ENCODE measurements around the gene MVP. TPM values are rescaled to one million over a fixed set of nuclear protein-coding genes. Genes with fewer than 3 reads are reported as not detected.
"Not testable (repeated sequence)": the region's sequence is repeated elsewhere in the genome, so short reads cannot be mapped to it uniquely, and the experiment has no call there.

Gene MVP
- total RNA-seq, 2 donors from 2014 or later: 3.0 to 8.0 TPM

- H3K4me1 Mint-ChIP-seq: peaks cover 3% of the 10 kb centered on the region
- Histone ChIP-seq H3K4me3 (ENCODE audit: low read length) (no peak overlapping the region), H3K9me3 (ENCODE audit: control insufficient read depth, low read length) (no peaks in the 10 kb centered on the region), H3K27ac (ENCODE audit: low read depth, low read length) (no peak overlapping the region), H3K36me3 (ENCODE audit: control insufficient read depth, insufficient read depth, low read length) (peaks cover 7% of the 10 kb centered on the region), H3K4me1 (ENCODE audit: control insufficient read depth, insufficient read depth, low read length) (no peaks in the 10 kb centered on the region), H3K27me3 (ENCODE audit: control insufficient read depth, insufficient read depth, low read length, poor library complexity, severe bottlenecking) (peaks cover 6% of the 10 kb centered on the region), H3K9ac (ENCODE audit: extremely low read depth, low read length, poor library complexity, severe bottlenecking) (no peak overlapping the region)
- peaks cover 20% of the 10 kb centered on the region for H3K27me3 Mint-ChIP-seq (ENCODE audit: insufficient read depth)
- H3K27ac Mint-ChIP-seq: peak overlapping the region; percentile 52
- peaks cover 25% of the 10 kb centered on the region for H3K36me3 Mint-ChIP-seq (ENCODE audit: low read depth)
- H3K9me3 Mint-ChIP-seq: peaks cover 2% of the 10 kb centered on the region
- 95 to 98% methylated on average over 10 to 12 of the region's 14 CpGs for WGBS, 2 experiments (ENCODE audit: insufficient coverage in 1 of 2, insufficient read length in 1 of 2)
- DNase-seq: no peak
- H3K4me3 Mint-ChIP-seq: no peak overlapping the region
- TF ChIP-seq CTCF (conservative IDR thresholded peaks at IDR 0.05): no peak
Observed at GRCh38 chr16:29878172-29878571, 57.9 kb downstream of the MVP start.

DNA sequence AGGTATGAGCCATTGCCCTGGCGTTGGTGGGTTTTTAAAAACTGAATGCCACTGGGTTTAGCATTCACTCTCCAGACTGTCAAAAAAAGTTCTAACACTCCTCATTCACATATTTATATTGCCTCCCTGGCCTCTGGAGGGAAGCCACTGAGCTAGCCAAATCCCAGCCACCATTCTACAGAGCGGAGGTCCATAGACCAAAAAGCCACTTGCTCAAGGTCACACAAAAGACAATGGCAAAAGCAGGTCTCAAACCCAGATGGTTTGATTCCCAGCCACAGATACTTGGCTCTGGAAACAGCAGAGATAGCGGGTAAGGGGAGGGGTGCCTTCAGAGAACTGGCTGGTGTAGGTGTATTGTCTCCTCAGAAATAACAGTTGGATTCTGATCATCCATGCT, 60.8 kb downstream of the MVP start:
- H3K27me3 Mint-ChIP-seq (ENCODE audit: insufficient read depth): peaks cover 16% of the 10 kb centered on the region
- H3K9ac ChIP-seq (ENCODE audit: extremely low read depth, low read length, poor library complexity, severe bottlenecking): no peak overlapping the region
- peaks cover 6% of the 10 kb centered on the region for H3K27me3 ChIP-seq (ENCODE audit: control insufficient read depth, insufficient read depth, low read length, poor library complexity, severe bottlenecking)
- H3K9me3 Mint-ChIP-seq: peaks cover 2% of the 10 kb centered on the region
- peaks cover 3% of the 10 kb centered on the region for H3K4me1 Mint-ChIP-seq
- H3K9me3 ChIP-seq (ENCODE audit: control insufficient read depth, low read length): no peaks in the 10 kb centered on the region
- no peaks in the 10 kb centered on the region for H3K4me1 ChIP-seq (ENCODE audit: control insufficient read depth, insufficient read depth, low read length)
- H3K36me3 Mint-ChIP-seq (ENCODE audit: low read depth): peaks cover 37% of the 10 kb centered on the region
- no peak overlapping the region for H3K4me3 ChIP-seq (ENCODE audit: low read length)
- H3K36me3 ChIP-seq (ENCODE audit: control insufficient read depth, insufficient read depth, low read length): peaks cover 7% of the 10 kb centered on the region
- DNase-seq: no peak
- TF ChIP-seq CTCF (conservative IDR thresholded peaks at IDR 0.05): no peak
- WGBS, 2 experiments (ENCODE audit: insufficient coverage in 1 of 2, insufficient read length in 1 of 2): 93 to 100% methylated on average over 1 to 3 of the region's 3 CpGs
- H3K4me3 Mint-ChIP-seq: no peak overlapping the region
- no peak overlapping the region for H3K27ac ChIP-seq (ENCODE audit: low read depth, low read length)
- H3K27ac Mint-ChIP-seq: no peak overlapping the region

DNA sequence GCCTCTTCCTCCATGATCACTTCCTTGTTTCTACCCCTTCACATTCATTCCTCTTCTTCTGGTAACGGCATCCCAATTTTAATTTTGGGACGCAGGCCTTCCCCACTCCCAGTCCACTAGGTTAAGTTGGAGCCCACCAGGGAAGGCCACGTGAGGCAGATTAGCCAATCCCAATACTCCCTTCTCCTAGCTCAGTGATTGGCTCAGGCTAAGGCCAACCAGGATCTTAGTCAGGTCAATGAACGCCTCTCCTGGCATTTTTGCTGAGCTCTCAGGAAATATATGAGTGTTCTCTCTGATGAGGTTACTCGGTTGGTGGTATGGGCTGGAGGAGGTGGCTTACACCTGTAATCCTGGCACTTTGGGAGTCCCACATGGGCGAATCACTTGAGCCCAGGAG, 63.7 kb downstream of the MVP start:
- Mint-ChIP-seq H3K36me3 (ENCODE audit: low read depth) (peaks cover 33% of the 10 kb centered on the region), H3K9me3 (no peaks in the 10 kb centered on the region), H3K27ac (no peak overlapping the region), H3K4me1 (no peaks in the 10 kb centered on the region), H3K27me3 (ENCODE audit: insufficient read depth) (no peaks in the 10 kb centered on the region), H3K4me3 (no peak overlapping the region)
- Histone ChIP-seq H3K27me3 (ENCODE audit: control insufficient read depth, insufficient read depth, low read length, poor library complexity, severe bottlenecking) (no peaks in the 10 kb centered on the region), H3K36me3 (ENCODE audit: control insufficient read depth, insufficient read depth, low read length) (peaks cover 7% of the 10 kb centered on the region), H3K27ac (ENCODE audit: low read depth, low read length) (no peak overlapping the region), H3K4me1 (ENCODE audit: control insufficient read depth, insufficient read depth, low read length) (no peaks in the 10 kb centered on the region), H3K4me3 (ENCODE audit: low read length) (no peak overlapping the region), H3K9me3 (ENCODE audit: control insufficient read depth, low read length) (no peaks in the 10 kb centered on the region), H3K9ac (ENCODE audit: extremely low read depth, low read length, poor library complexity, severe bottlenecking) (no peak overlapping the region)
- WGBS, 2 experiments (ENCODE audit: insufficient coverage in 1 of 2, insufficient read length in 1 of 2): 90 to 92% methylated on average over 5 to 6 of the region's 6 CpGs
- TF ChIP-seq CTCF (conservative IDR thresholded peaks at IDR 0.05): no peak
- DNase-seq: no peak

DNA sequence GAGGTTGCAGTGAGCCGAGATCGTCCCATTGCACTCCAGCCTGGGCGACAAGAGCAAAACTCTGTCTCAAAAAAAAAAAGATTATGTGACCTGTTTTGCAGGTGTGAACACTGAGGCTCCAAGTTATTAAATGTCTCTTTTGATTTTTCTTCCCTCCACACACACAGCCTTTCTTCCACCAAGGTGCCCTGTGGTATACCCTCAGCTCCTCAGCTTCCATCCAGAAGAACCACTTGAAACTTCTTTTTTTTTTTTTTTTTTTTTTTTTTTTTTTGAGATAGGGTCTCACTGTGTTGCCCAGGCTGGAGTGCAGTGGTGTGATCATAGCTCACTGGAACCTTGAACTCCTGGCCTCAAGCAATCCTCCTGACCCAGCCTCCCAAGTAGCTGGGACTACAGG, 69.1 kb downstream of the MVP start:
- H3K9me3 ChIP-seq (ENCODE audit: control insufficient read depth, low read length); H3K27me3 Mint-ChIP-seq (ENCODE audit: insufficient read depth); DNase-seq; H3K4me3 Mint-ChIP-seq; H3K27ac ChIP-seq (ENCODE audit: low read depth, low read length); H3K9me3 Mint-ChIP-seq; H3K27me3 ChIP-seq (ENCODE audit: control insufficient read depth, insufficient read depth, low read length, poor library complexity, severe bottlenecking); H3K27ac Mint-ChIP-seq; H3K4me1 ChIP-seq (ENCODE audit: control insufficient read depth, insufficient read depth, low read length); H3K9ac ChIP-seq (ENCODE audit: extremely low read depth, low read length, poor library complexity, severe bottlenecking); H3K4me1 Mint-ChIP-seq; H3K4me3 ChIP-seq (ENCODE audit: low read length): not testable (repeated sequence)
- H3K36me3 ChIP-seq (ENCODE audit: control insufficient read depth, insufficient read depth, low read length): peaks cover 12% of the 10 kb centered on the region
- 88% methylated on average over 3 of the region's 3 CpGs; no CpG with 5 or more reads in 1 of the 2 experiments for WGBS, 2 experiments (ENCODE audit: insufficient coverage in 1 of 2, insufficient read length in 1 of 2)
- peaks cover 20% of the 10 kb centered on the region for H3K36me3 Mint-ChIP-seq (ENCODE audit: low read depth)

Measured in endodermal cell (in vitro differentiated cells).